Measurements from ENCODE around the gene ING1.

ING1 gene

DNA sequence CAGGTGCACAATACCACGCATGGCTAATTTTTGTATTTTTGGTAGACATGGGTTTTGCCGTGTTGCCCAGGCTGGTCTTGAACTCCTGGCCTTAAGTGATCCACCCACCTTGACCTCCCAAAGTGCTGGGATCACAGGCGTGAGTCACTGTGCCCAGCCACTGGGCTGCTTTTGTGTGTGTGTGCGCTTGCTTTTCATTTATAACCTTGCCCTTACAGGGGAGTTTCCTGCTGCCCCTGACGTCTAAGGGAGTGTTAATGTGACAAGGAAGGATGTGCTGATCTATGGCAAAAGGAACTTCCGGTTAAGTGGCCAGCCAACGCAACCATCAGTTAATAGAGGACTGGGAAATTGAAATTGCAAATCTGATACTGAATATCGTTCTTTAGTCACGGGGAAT lies 57.7 kb downstream of the ING1 start:
- DNase-seq (ENCODE audit: low read depth, low spot score): no peak

GRCh38 chr13:110772091-110772984 lies 58.8 kb downstream of the ING1 start:
- DNase-seq (ENCODE audit: low read depth, low spot score): no peak

Data from smooth muscle cell of the brain vasculature (primary cell).